Ovary (tissue), 3 donors: ENCODE results near the gene TBPL1.

ENCODE experiments used
- CTCF ChIP-seq, 3 donors: fragments of 450-650 bp in 2 of 3; fragments of 200-600 bp in 1 of 3; IDR thresholded peaks; one replicate each; pipeline versions ENCODE4 v1.5.1 to v1.8.0; 2016 to 2022; ENCODE audit warnings: antibody characterized with exemption in 3 of 3, mild to moderate bottlenecking in 1 of 3
- EP300 ChIP-seq: sonication (generic); formaldehyde crosslinking; IDR thresholded peaks from one replicate; pipeline ENCODE4 v1.6.1; 2017; ENCODE audit warnings: antibody characterized with exemption
- POLR2A ChIP-seq: fragments of 450-650 bp; IDR thresholded peaks from one replicate; pipeline ENCODE4 v1.6.1; 2017; ENCODE audit warnings: antibody characterized with exemption, mild to moderate bottlenecking, moderate library complexity
- donor health status: DM: no; HTN: no; CAD: no.

DNA sequence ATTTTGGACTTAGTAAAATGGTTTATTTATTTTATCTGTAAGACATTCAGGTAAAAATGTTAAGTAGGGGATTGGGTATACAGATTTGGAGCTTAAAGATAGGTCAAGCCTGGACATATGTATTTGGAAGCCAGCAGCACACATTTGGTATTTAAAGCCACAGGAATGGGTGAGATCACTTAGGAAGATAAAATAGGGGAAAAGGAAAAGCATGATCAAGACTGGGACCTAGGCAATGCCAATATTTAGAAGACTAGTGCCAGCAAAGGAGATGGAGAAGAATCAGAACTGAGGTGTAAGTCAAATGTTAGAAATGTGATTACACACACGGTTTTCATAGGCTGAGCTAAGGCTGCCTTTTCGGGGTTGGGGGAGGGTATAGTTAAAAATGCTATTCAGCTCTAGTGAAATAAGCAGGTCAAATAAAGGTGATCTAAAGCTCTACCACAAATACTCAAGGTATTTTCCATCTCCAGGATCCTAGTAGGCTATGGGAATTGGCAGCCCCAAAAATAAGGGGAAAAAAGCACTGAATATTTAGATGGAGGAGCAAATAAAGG, 78.8 kb downstream of the TBPL1 start:
- TF ChIP-seq CTCF (IDR thresholded peaks at IDR 0.05) (no peak), EP300 (no peak), POLR2A (no peak)
